Pancreas (tissue), 10 donors: ENCODE measurements around the gene GTF3A. TPM values are rescaled to one million over a fixed set of nuclear protein-coding genes. Genes with fewer than 3 reads are reported as not detected.

Experiments used
- ATAC-seq, 4 donors: fragments of 200-7000 bp; cut with Tn5 transposase; one replicate each; pipeline versions ENCODE4 v1.8.0 to v1.9.1; 2020; ENCODE audit warnings: mild to moderate bottlenecking in 4 of 4, moderate library complexity in 4 of 4
- DNase-seq, 6 donors: peaks; one replicate each; pipeline ENCODE4 v3.0.0-alpha.2; 2020
- FAIRE-seq: peaks from 2 replicates; lab custom pipeline; 2012; peaks lifted over from hg19 to GRCh38; lab: Jason Lieb, UNC
- H3K27ac ChIP-seq, 4 donors: fragments of 200-600 bp; sonication (generic); 1 replicate in 3 of 4; 2 replicates in 1 of 4; pipeline versions ENCODE4 v1.5.0 to v1.8.0; 2020
- H3K27me3 ChIP-seq, 4 donors: fragments of 200-600 bp; one replicate each; pipeline ENCODE4 v1.8.0; 2021
- H3K36me3 ChIP-seq, 3 donors: fragments of 200-600 bp; sonication (generic) in 1 of 3; one replicate each; pipeline versions ENCODE4 v1.5.0 to v1.8.0; 2020 to 2021
- H3K4me1 ChIP-seq, 3 donors: fragments of 200-600 bp; one replicate each; pipeline ENCODE4 v1.8.0; 2021
- H3K4me3 ChIP-seq, 4 donors: fragments of 200-600 bp; sonication (generic) in 2 of 4; one replicate each; pipeline versions ENCODE4 v1.5.0 to v1.8.0; 2020 to 2021
- H3K9me3 ChIP-seq, 4 donors: fragments of 200-600 bp; one replicate each; pipeline ENCODE4 v1.8.0; 2021
- WGBS, 2 donors: extraction: QIAGEN DNeasy Blood & Tissue Kit; methylation state at CpG; one replicate each; pipeline ENCODE4 v1.1.7; 2013; 5-methylcytosine and 5-hydroxymethylcytosine counted together
- intact Hi-C, 3 donors: fragments of 100-400 bp; cut with DNase I; formaldehyde crosslinking; loops; one replicate each; pipeline versions ENCODE4 v1.11.1 to v1.14.2; 2022
- polyA plus RNA-seq, 2 donors: library from polyadenylated mRNA; stranded (reverse); fragments of 200-250 nt; gene quantifications; one replicate each; pipeline ENCODE4 v1.2.3, GENCODE V29; 2013
- total RNA-seq, 6 donors: library from RNA; stranded (reverse); fragmentation: NEBNext Ultra II Directional in 4 of 6; extraction: Animal tissue kit (Norgen Biotek cat#: 25700) in 4 of 6; gene quantifications; one replicate each; pipeline versions ENCODE4 v1.2.1 to v1.2.4, GENCODE V29; 2021 to 2023
- TF ChIP-seq, protein P1 (sequence below), 4 donors: fragments of 200-600 bp; sonication (generic) in 3 of 4; IDR thresholded peaks; one replicate each; pipeline versions ENCODE4 v1.5.0 to v1.8.0; 2021; ENCODE audit warnings: antibody characterized with exemption in 4 of 4
- donor health status: healthy with polysubstance abuse.
- donor health status: DM: no; HTN: no; CAD: no; lungs with moderate emphysema.
- donor health status: DM: no; HTN: no; CAD: no.
- donor health status: control.
- donor health status: control.
- donor health status: Bipolar disorder and iron deficiency.
- donor health status: DM: yes; HTN: yes; CAD: no.
- donor health status: DM: no; HTN: no; CAD: no.
- donor health status: DM: no; HTN: no; CAD: no.
- donor health status: DM: yes; HTN: yes; CAD: no.

Gene GTF3A
- total and polyA plus RNA-seq, 8 donors = 39.5 to 130 (median 54.3) TPM

GRCh38 chr13:27448308-27448707, 23.9 kb downstream of the GTF3A start:
- TF ChIP-seq, protein P1, sequence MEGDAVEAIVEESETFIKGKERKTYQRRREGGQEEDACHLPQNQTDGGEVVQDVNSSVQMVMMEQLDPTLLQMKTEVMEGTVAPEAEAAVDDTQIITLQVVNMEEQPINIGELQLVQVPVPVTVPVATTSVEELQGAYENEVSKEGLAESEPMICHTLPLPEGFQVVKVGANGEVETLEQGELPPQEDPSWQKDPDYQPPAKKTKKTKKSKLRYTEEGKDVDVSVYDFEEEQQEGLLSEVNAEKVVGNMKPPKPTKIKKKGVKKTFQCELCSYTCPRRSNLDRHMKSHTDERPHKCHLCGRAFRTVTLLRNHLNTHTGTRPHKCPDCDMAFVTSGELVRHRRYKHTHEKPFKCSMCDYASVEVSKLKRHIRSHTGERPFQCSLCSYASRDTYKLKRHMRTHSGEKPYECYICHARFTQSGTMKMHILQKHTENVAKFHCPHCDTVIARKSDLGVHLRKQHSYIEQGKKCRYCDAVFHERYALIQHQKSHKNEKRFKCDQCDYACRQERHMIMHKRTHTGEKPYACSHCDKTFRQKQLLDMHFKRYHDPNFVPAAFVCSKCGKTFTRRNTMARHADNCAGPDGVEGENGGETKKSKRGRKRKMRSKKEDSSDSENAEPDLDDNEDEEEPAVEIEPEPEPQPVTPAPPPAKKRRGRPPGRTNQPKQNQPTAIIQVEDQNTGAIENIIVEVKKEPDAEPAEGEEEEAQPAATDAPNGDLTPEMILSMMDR (IDR thresholded peaks at IDR 0.05) = no peak
- no peak overlapping the region for H3K27ac ChIP-seq
- H3K4me1 ChIP-seq = peaks cover 11 to 24% (median 17%) of the 10 kb centered on the region in 3 donors
- intact Hi-C loops = no loop called here
- FAIRE-seq (no peak), DNase-seq (no peak), ATAC-seq (no peak)
- peak overlapping the region in 2 of 4 donors; percentile 74 to 81 for H3K4me3 ChIP-seq
- 54 to 56% methylated on average over 4 of the region's 4 CpGs for WGBS, 2 donors
- no peaks in the 10 kb centered on the region for H3K9me3 ChIP-seq
- no peaks in the 10 kb centered on the region for H3K36me3 ChIP-seq
- H3K27me3 ChIP-seq = no peaks in the 10 kb centered on the region

DNA sequence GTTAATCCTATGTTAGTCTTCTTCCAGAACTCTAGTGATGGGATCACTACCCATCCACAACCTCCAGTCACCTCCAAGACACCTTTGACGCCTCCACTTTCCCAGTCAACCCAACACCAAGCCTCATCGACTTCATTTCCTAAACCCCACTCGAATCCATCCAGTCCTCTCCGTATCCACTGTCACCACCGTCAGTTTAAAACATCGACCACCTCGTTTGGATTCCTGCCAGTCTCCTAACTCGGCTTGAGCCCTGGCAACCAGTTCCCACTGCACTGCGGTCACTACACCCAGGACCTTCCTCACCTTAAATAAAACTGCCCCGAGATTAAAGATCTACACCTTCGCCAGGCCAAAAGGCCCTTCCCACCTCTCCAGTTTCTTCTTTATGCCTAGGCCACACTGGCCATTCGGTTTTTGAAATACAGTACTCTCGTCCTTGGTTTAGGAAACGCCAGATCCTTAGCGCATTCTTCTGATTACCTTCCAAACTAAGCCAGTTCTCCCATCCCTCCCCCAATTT, 24.7 kb downstream of the GTF3A start:
- WGBS, 2 donors = 17 to 21% methylated on average over 15 of the region's 15 CpGs
- no peaks in the 10 kb centered on the region for H3K27me3 ChIP-seq
- H3K4me1 ChIP-seq = peaks cover 11 to 24% (median 17%) of the 10 kb centered on the region in 3 donors
- no peaks in the 10 kb centered on the region for H3K9me3 ChIP-seq
- TF ChIP-seq, protein P1 (IDR thresholded peaks at IDR 0.05) = no peak
- intact Hi-C loops = no loop called here
- ATAC-seq = no peak
- no peak for FAIRE-seq
- H3K36me3 ChIP-seq = no peaks in the 10 kb centered on the region
- H3K27ac ChIP-seq = peak overlapping the region; percentile 97 to 99 (median 98)
- peak in 1 of 6 donors; percentile 32 for DNase-seq
- H3K4me3 ChIP-seq = peak overlapping the region; percentile 68 to 81 (median 78)

DNA sequence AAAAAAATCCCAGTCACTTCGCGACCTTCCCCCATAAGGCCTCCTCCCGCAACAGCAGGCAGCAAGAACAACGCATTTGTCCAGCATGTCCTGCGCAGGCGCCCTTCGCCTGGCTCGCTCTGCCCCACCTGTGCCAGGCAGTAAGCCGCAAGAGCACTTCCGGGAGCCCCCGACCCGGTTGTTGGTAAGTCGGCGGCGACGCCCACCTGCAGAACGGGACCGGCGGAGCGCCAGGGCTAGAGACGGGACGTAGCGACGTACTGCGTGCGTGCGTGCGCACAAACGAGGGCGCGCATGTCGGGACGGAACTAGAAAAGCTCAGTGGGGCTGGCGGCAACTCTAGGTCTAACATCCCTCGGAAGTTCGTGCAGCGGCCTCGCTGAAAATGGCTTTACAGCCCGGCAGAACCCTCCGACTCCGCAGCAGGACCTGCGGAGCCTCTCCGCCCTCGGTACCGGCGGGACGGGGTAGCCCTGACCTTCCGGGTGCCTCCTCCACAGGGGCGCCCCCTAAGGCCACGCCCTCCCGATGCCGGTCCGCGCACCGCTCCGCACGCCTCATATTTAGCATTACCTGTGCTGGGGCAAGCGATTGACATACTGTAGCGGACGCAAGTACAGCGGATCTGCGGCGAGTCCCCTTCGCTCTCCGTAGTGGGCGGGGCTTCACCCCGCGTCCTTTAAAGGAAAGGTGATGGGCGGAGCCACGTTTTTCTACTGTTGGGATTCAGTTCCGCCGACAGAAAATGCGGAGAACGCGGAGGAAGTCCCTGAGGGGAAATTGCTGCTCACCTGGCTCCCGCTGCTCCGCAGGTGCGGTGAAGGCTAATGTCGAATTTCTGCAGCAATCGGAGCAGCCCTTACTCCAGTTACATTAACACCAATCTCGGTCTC, 25.8 kb downstream of the GTF3A start, which contains the start of gene MTIF3:
Gene MTIF3, minus strand, starts transcription at position 629 of the 893 bp plus-strand sequence. CDS start 10,116 bp downstream, outside the sequence.
- WGBS, 2 donors = 0 to 1% methylated on average over 81 of the region's 81 CpGs
- H3K27me3 ChIP-seq = no peaks in the 10 kb centered on the region
- TF ChIP-seq, protein P1 (IDR thresholded peaks at IDR 0.05) = no peak
- intact Hi-C loops = no loop called here
- ATAC-seq (peak; percentile 89 to 95 (median 90)), DNase-seq (peak; percentile 94 to 97 (median 96)), FAIRE-seq (peak; percentile 17)
- H3K4me1 ChIP-seq = peaks cover 11 to 26% (median 17%) of the 10 kb centered on the region in 3 donors
- peak within 1 kb of the TSS; percentile 68 to 81 (median 78) for H3K4me3 ChIP-seq
- H3K36me3 ChIP-seq = no peaks in the 10 kb centered on the region
- no peaks in the 10 kb centered on the region for H3K9me3 ChIP-seq
- peak within 1 kb of the TSS; percentile 97 to 99 (median 98) for H3K27ac ChIP-seq

GRCh38 chr13:27450921-27451471, 26.6 kb downstream of the GTF3A start:
- intact Hi-C loops = no loop called here
- Histone ChIP-seq H3K4me1 (peaks cover 11 to 32% (median 17%) of the 10 kb centered on the region in 3 donors), H3K9me3 (no peaks in the 10 kb centered on the region), H3K36me3 (no peaks in the 10 kb centered on the region), H3K27ac (peak overlapping the region; percentile 97 to 99 (median 98)), H3K4me3 (peak overlapping the region; percentile 68 to 81 (median 78)), H3K27me3 (no peaks in the 10 kb centered on the region)
- peak; percentile 43 to 52 (median 48) for ATAC-seq
- peak; percentile 37 for FAIRE-seq
- DNase-seq = peak; percentile 31 to 78 (median 62)
- TF ChIP-seq, protein P1 (IDR thresholded peaks at IDR 0.05) = no peak
- 0% methylated on average over 34 of the region's 34 CpGs for WGBS, 2 donors
